ENCODE results near the gene CNNM1.

DNA sequence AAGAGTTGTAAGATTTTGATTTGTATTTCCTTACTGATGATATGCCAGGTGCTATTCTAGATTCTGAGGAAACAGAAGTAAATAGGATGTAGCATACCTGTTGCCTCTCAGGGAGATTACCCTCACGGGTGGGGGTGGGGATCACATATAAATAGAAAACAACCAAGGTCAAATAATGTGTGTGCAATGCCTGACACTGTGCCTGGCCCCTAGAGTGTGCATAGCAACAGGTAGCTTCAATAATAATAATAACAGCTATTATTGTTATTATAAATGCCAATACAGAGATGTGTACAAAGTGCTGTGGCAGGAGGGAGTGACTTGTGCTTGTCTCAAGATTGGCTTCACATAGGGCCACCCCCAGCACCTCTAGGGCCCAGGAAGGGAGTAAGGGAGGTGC is 24.0 kb downstream of the CNNM1 start:
- no peak for TF ChIP-seq POLR2G (IDR thresholded peaks at IDR 0.05; ENCODE audit: low read depth, low read length)
- TF ChIP-seq, protein P1, sequence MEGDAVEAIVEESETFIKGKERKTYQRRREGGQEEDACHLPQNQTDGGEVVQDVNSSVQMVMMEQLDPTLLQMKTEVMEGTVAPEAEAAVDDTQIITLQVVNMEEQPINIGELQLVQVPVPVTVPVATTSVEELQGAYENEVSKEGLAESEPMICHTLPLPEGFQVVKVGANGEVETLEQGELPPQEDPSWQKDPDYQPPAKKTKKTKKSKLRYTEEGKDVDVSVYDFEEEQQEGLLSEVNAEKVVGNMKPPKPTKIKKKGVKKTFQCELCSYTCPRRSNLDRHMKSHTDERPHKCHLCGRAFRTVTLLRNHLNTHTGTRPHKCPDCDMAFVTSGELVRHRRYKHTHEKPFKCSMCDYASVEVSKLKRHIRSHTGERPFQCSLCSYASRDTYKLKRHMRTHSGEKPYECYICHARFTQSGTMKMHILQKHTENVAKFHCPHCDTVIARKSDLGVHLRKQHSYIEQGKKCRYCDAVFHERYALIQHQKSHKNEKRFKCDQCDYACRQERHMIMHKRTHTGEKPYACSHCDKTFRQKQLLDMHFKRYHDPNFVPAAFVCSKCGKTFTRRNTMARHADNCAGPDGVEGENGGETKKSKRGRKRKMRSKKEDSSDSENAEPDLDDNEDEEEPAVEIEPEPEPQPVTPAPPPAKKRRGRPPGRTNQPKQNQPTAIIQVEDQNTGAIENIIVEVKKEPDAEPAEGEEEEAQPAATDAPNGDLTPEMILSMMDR (IDR thresholded peaks at IDR 0.05 in 2 of 3, conservative IDR thresholded peaks at IDR 0.05 in 1 of 3; ENCODE audit: insufficient read depth in 2 of 3, low read depth in 1 of 3, low read length in 3 of 3): no peak
- TF ChIP-seq C11orf30 (IDR thresholded peaks at IDR 0.05; ENCODE audit: low read depth): no peak
- TF ChIP-seq, protein P2, sequence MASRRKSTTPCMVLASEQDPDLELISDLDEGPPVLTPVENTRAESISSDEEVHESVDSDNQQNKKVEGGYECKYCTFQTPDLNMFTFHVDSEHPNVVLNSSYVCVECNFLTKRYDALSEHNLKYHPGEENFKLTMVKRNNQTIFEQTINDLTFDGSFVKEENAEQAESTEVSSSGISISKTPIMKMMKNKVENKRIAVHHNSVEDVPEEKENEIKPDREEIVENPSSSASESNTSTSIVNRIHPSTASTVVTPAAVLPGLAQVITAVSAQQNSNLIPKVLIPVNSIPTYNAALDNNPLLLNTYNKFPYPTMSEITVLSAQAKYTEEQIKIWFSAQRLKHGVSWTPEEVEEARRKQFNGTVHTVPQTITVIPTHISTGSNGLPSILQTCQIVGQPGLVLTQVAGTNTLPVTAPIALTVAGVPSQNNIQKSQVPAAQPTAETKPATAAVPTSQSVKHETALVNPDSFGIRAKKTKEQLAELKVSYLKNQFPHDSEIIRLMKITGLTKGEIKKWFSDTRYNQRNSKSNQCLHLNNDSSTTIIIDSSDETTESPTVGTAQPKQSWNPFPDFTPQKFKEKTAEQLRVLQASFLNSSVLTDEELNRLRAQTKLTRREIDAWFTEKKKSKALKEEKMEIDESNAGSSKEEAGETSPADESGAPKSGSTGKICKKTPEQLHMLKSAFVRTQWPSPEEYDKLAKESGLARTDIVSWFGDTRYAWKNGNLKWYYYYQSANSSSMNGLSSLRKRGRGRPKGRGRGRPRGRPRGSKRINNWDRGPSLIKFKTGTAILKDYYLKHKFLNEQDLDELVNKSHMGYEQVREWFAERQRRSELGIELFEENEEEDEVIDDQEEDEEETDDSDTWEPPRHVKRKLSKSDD (conservative IDR thresholded peaks at IDR 0.05; ENCODE audit: low read length): no peak
- TF ChIP-seq, protein P3, sequence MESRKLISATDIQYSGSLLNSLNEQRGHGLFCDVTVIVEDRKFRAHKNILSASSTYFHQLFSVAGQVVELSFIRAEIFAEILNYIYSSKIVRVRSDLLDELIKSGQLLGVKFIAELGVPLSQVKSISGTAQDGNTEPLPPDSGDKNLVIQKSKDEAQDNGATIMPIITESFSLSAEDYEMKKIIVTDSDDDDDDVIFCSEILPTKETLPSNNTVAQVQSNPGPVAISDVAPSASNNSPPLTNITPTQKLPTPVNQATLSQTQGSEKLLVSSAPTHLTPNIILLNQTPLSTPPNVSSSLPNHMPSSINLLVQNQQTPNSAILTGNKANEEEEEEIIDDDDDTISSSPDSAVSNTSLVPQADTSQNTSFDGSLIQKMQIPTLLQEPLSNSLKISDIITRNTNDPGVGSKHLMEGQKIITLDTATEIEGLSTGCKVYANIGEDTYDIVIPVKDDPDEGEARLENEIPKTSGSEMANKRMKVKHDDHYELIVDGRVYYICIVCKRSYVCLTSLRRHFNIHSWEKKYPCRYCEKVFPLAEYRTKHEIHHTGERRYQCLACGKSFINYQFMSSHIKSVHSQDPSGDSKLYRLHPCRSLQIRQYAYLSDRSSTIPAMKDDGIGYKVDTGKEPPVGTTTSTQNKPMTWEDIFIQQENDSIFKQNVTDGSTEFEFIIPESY (CRISPR knock-in tag; IDR thresholded peaks at IDR 0.05): no peak
- no peak for TF ChIP-seq BRCA1 (IDR thresholded peaks at IDR 0.05)
- TF ChIP-seq BRCA1 (CRISPR knock-in tag; IDR thresholded peaks at IDR 0.05): no peak
- TF ChIP-seq ETV6 (IDR thresholded peaks at IDR 0.05; ENCODE audit: borderline replicate concordance in 1 of 2, low read depth in 2 of 2, low read length in 1 of 2): no peak
- TF ChIP-seq ETV6 (CRISPR knock-in tag; IDR thresholded peaks at IDR 0.05; ENCODE audit: borderline replicate concordance): no peak
- TF ChIP-seq RBM39 (optimal IDR thresholded peaks at IDR 0.05; ENCODE audit: low read depth, low read length): no peak
- TF ChIP-seq, protein P4, sequence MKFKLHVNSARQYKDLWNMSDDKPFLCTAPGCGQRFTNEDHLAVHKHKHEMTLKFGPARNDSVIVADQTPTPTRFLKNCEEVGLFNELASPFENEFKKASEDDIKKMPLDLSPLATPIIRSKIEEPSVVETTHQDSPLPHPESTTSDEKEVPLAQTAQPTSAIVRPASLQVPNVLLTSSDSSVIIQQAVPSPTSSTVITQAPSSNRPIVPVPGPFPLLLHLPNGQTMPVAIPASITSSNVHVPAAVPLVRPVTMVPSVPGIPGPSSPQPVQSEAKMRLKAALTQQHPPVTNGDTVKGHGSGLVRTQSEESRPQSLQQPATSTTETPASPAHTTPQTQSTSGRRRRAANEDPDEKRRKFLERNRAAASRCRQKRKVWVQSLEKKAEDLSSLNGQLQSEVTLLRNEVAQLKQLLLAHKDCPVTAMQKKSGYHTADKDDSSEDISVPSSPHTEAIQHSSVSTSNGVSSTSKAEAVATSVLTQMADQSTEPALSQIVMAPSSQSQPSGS (CRISPR knock-in tag; IDR thresholded peaks at IDR 0.05): no peak
- TF ChIP-seq, protein P5, sequence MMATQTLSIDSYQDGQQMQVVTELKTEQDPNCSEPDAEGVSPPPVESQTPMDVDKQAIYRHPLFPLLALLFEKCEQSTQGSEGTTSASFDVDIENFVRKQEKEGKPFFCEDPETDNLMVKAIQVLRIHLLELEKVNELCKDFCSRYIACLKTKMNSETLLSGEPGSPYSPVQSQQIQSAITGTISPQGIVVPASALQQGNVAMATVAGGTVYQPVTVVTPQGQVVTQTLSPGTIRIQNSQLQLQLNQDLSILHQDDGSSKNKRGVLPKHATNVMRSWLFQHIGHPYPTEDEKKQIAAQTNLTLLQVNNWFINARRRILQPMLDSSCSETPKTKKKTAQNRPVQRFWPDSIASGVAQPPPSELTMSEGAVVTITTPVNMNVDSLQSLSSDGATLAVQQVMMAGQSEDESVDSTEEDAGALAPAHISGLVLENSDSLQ (IDR thresholded peaks at IDR 0.05): no peak
- no peak for TF ChIP-seq MED1 (CRISPR knock-in tag; IDR thresholded peaks at IDR 0.05; ENCODE audit: borderline replicate concordance)
- TF ChIP-seq ZBTB7A (IDR thresholded peaks at IDR 0.05; ENCODE audit: borderline replicate concordance, control insufficient read depth, low read depth, low read length): no peak
